ENCODE data around the gene B3GAT3.
A peak's percentile ranks its signal among the peaks of the same experiment; 100 is the strongest.

The B3GAT3 gene

DNA sequence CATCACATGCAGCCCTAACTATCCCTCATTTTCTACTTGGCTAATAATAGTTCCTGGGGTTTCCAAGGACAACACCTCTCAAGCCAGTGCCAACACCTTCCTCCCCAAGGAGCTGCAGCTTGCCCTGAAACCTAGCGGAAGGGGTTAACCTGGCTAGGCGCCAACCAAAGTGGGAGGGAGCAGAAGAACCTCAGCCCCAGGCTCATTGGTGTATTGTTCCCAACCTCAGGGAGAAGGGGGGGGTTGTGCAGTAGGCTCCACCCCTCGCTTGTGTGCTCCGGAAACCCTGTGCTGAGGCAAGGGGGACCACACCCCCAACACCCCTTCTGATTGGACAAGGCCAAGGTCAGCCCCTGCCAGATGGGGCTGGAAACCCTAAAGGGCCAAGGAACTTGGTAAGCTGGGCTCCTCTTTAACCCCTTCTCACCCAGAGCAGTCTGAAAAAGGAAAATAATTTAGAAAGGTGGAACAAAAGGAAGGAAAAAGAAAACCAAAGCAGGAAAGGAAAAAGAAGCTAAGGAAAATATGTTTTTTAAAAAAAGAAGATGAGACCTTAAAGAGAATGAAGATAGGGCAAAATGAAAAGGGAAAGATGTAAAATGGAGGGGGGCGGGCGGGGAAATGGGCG lies 22.6 kb downstream of the B3GAT3 start:
- Histone ChIP-seq H3F3A (ENCODE audit: insufficient read depth) (peaks cover 34% of the 10 kb centered on the region), H3K27me3 (ENCODE audit: low read length) (no peaks in the 10 kb centered on the region), H2AFZ (ENCODE audit: low read depth, low read length, severe bottlenecking) (no peak overlapping the region), H3K36me3 (ENCODE audit: low read length) (peaks cover 18% of the 10 kb centered on the region; the same call in 1 of the 2 replicates), H3K9ac (ENCODE audit: low read length) (peak overlapping the region; percentile 5; the same call in 1 of the 2 replicates), H3K79me2 (ENCODE audit: insufficient read depth, low read length) (peaks cover 33% of the 10 kb centered on the region), H3K9me2 (replicated peaks; ENCODE audit: insufficient read depth, low read length) (no peaks in the 10 kb centered on the region), H4K20me1 (ENCODE audit: low read depth, low read length) (no peaks in the 10 kb centered on the region), H3K9me3 (ENCODE audit: insufficient read depth, low read length) (no peaks in the 10 kb centered on the region), H3K27ac (ENCODE audit: low read depth, low read length) (peak overlapping the region; percentile 84), H3K4me3 (ENCODE audit: insufficient read depth, low read length, poor library complexity, severe bottlenecking) (peak overlapping the region; percentile 20), H3K4me2 (ENCODE audit: low read depth, low read length, poor library complexity, severe bottlenecking) (peak overlapping the region; percentile 90)
- TF ChIP-seq, protein P1, sequence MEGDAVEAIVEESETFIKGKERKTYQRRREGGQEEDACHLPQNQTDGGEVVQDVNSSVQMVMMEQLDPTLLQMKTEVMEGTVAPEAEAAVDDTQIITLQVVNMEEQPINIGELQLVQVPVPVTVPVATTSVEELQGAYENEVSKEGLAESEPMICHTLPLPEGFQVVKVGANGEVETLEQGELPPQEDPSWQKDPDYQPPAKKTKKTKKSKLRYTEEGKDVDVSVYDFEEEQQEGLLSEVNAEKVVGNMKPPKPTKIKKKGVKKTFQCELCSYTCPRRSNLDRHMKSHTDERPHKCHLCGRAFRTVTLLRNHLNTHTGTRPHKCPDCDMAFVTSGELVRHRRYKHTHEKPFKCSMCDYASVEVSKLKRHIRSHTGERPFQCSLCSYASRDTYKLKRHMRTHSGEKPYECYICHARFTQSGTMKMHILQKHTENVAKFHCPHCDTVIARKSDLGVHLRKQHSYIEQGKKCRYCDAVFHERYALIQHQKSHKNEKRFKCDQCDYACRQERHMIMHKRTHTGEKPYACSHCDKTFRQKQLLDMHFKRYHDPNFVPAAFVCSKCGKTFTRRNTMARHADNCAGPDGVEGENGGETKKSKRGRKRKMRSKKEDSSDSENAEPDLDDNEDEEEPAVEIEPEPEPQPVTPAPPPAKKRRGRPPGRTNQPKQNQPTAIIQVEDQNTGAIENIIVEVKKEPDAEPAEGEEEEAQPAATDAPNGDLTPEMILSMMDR (IDR thresholded peaks at IDR 0.05; ENCODE audit: insufficient read depth, low read length, poor library complexity, severe bottlenecking): no peak
- no peak for TF ChIP-seq EZH2phosphoT487 (conservative IDR thresholded peaks at IDR 0.05; ENCODE audit: low read length)

DNA sequence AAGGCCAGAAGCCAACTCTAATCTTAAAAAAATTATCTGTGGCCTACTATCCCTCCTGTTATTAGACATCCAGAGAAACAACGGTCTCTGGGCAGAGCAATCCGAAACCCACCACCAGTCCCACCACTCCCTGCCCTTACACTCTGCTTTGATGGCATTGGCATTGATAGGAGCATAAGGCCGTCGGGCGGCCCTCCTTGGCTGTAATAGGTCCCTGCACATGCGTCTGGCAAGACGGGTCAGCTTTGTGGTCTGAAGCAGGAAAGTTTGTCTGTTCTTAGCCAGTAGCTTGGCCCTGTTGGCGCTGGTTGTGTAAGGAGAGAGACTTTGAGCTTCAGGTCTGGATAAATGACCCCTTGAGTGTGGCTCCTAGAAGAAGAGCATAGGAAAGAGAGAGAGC lies 26.7 kb downstream of the B3GAT3 start:
- H3K27ac ChIP-seq (ENCODE audit: low read depth, low read length): no peak overlapping the region
- H3K79me2 ChIP-seq (ENCODE audit: insufficient read depth, low read length): peaks cover 28% of the 10 kb centered on the region
- no peaks in the 10 kb centered on the region for H3K9me3 ChIP-seq (ENCODE audit: insufficient read depth, low read length)
- H4K20me1 ChIP-seq (ENCODE audit: low read depth, low read length): no peaks in the 10 kb centered on the region
- no peak overlapping the region for H3K4me2 ChIP-seq (ENCODE audit: low read depth, low read length, poor library complexity, severe bottlenecking)
- H3K36me3 ChIP-seq (ENCODE audit: low read length): peaks cover 17% of the 10 kb centered on the region; the same call in 1 of the 2 replicates
- no peak overlapping the region for H2AFZ ChIP-seq (ENCODE audit: low read depth, low read length, severe bottlenecking)
- no peak overlapping the region for H3K4me3 ChIP-seq (ENCODE audit: insufficient read depth, low read length, poor library complexity, severe bottlenecking)
- H3K9me2 ChIP-seq (replicated peaks; ENCODE audit: insufficient read depth, low read length): no peaks in the 10 kb centered on the region
- H3F3A ChIP-seq (ENCODE audit: insufficient read depth): peaks cover 40% of the 10 kb centered on the region
- no peak overlapping the region for H3K9ac ChIP-seq (ENCODE audit: low read length)
- no peaks in the 10 kb centered on the region for H3K27me3 ChIP-seq (ENCODE audit: low read length)
- TF ChIP-seq, protein P1 (IDR thresholded peaks at IDR 0.05; ENCODE audit: insufficient read depth, low read length, poor library complexity, severe bottlenecking): no peak
- no peak for TF ChIP-seq EZH2phosphoT487 (conservative IDR thresholded peaks at IDR 0.05; ENCODE audit: low read length)

DNA sequence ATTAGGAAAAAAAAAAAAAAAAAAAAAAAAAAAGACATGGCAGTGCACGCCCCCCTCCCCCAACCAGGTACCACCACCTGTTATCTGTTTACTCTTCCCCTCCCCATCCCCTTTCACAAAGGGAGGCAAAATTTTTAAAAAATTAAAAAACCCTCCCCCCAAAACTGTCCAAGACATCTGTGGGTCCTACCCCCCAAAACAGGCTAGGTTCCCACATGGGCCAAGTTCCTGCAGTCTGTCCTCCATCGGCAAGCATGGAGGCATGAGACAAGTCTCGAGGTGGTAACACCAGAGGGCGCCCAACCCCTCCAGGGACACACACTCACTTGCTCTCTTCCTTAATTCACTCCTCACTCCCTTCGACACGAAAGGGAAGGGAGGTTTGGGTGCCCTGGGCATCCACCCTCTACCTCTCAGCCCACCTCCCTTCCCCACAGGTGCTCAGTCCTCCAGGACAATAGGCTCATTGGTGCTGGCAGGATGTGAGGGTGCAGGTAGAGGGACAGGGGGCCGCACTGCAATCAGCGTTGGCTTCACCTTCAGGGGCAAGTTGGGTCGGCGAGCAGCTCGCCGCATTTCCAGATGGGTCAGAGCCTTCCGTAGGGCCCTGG lies 28.2 kb downstream of the B3GAT3 start:
- Histone ChIP-seq H3K9me2 (replicated peaks; ENCODE audit: insufficient read depth, low read length) (no peaks in the 10 kb centered on the region), H3K79me2 (ENCODE audit: insufficient read depth, low read length) (peaks cover 21% of the 10 kb centered on the region), H2AFZ (ENCODE audit: low read depth, low read length, severe bottlenecking) (no peak overlapping the region), H3F3A (ENCODE audit: insufficient read depth) (peaks cover 32% of the 10 kb centered on the region), H4K20me1 (ENCODE audit: low read depth, low read length) (no peaks in the 10 kb centered on the region), H3K4me3 (ENCODE audit: insufficient read depth, low read length, poor library complexity, severe bottlenecking) (no peak overlapping the region), H3K9ac (ENCODE audit: low read length) (no peak overlapping the region), H3K9me3 (ENCODE audit: insufficient read depth, low read length) (no peaks in the 10 kb centered on the region), H3K27me3 (ENCODE audit: low read length) (no peaks in the 10 kb centered on the region), H3K36me3 (ENCODE audit: low read length) (peaks cover 4% of the 10 kb centered on the region; the same call in 1 of the 2 replicates), H3K4me2 (ENCODE audit: low read depth, low read length, poor library complexity, severe bottlenecking) (no peak overlapping the region), H3K27ac (ENCODE audit: low read depth, low read length) (no peak overlapping the region)
- TF ChIP-seq, protein P1 (IDR thresholded peaks at IDR 0.05; ENCODE audit: insufficient read depth, low read length, poor library complexity, severe bottlenecking): peak; percentile 57
- TF ChIP-seq EZH2phosphoT487 (conservative IDR thresholded peaks at IDR 0.05; ENCODE audit: low read length): no peak

All from SU-DHL-6 (cell line).